Esophagus muscularis mucosa (tissue), 4 donors: ENCODE data around the gene CAPZB. TPM values are rescaled to one million over a fixed set of nuclear protein-coding genes. Genes with fewer than 3 reads are reported as not detected.

ENCODE experiments used
- DNase-seq: peaks from one replicate; pipeline ENCODE4 v3.0.0-alpha.2; 2017; ENCODE audit errors: extremely low spot score
- H3K27ac ChIP-seq, 4 donors: fragments of 200-600 bp; sonication (generic); replicated peaks in 1 of 4; 1 replicate in 3 of 4; 2 replicates in 1 of 4; pipeline ENCODE4 v1.5.1; 2016 to 2019; ENCODE audit warnings: mild to moderate bottlenecking in 1 of 4
- H3K27me3 ChIP-seq, 4 donors: fragments of 200-600 bp; sonication (generic); one replicate each; pipeline versions ENCODE4 v1.5.1 to v1.6.0; 2016 to 2019
- H3K36me3 ChIP-seq, 4 donors: fragments of 200-600 bp; sonication (generic); one replicate each; pipeline ENCODE4 v1.5.1; 2016 to 2019
- H3K4me1 ChIP-seq, 4 donors: fragments of 200-600 bp; sonication (generic); one replicate each; pipeline ENCODE4 v1.5.1; 2016 to 2019
- H3K4me3 ChIP-seq, 4 donors: fragments of 200-600 bp; sonication (generic); 1 replicate in 2 of 4; 2 replicates in 2 of 4; pipeline ENCODE4 v1.5.1; 2016 to 2019; ENCODE audit warnings: mild to moderate bottlenecking in 4 of 4, moderate library complexity in 1 of 4
- H3K9me3 ChIP-seq, 4 donors: fragments of 200-600 bp; sonication (generic); 1 replicate in 3 of 4; 2 replicates in 1 of 4; pipeline ENCODE4 v1.5.1; 2016 to 2019
- CTCF ChIP-seq, 3 experiments: fragments of 200-600 bp in 2 of 3; fragments of 450-650 bp in 1 of 3; sonication (generic) in 2 of 3; IDR thresholded peaks; one replicate each; pipeline ENCODE4 v1.5.1; 2017 to 2019; ENCODE audit warnings: antibody characterized with exemption in 3 of 3, mild to moderate bottlenecking in 2 of 3, moderate library complexity in 1 of 3
- EP300 ChIP-seq: sonication (generic); formaldehyde crosslinking; IDR thresholded peaks from one replicate; pipeline ENCODE4 v1.6.1; 2017; ENCODE audit warnings: antibody characterized with exemption
- POLR2A ChIP-seq: fragments of 450-650 bp; IDR thresholded peaks from one replicate; pipeline ENCODE4 v1.6.1; 2017; ENCODE audit warnings: antibody characterized with exemption, moderate library complexity, mild to moderate bottlenecking, low read depth
- POLR2AphosphoS5 ChIP-seq, 2 donors: sonication (generic); formaldehyde crosslinking; IDR thresholded peaks; one replicate each; pipeline ENCODE4 v1.6.1; 2017; ENCODE audit warnings: antibody characterized with exemption in 2 of 2
- WGBS: methylation state at CpG from one replicate; pipeline ENCODE4 v1.1.5; 2018; 5-methylcytosine and 5-hydroxymethylcytosine counted together
- intact Hi-C: fragments of 100-400 bp; cut with DNase I; formaldehyde crosslinking; loops from one replicate; pipeline ENCODE4 v1.15.1; 2023
- total RNA-seq, 4 donors: library from RNA; depleted of rRNA; stranded (reverse); fragments of >200 nt; gene quantifications; one replicate each; pipeline versions ENCODE4 v1.1.0 to v1.2.1, GENCODE V29; 2016

CAPZB gene
- total RNA-seq, 4 donors from 2014 or later = 186 to 261 (median 203) TPM

- H3K27ac ChIP-seq = peak overlapping the region; percentile 63 to 73 (median 70)
- H3K9me3 ChIP-seq = no peaks in the 10 kb centered on the region
- H3K27me3 ChIP-seq = no peaks in the 10 kb centered on the region
- peaks cover 87 to 96% (median 94%) of the 10 kb centered on the region in 4 donors for H3K4me1 ChIP-seq
- DNase-seq = no peak
- no peak for TF ChIP-seq CTCF (IDR thresholded peaks at IDR 0.05)
- no peak for TF ChIP-seq POLR2AphosphoS5 (IDR thresholded peaks at IDR 0.05)
- TF ChIP-seq POLR2A = no peak
- TF ChIP-seq EP300 = no peak
- H3K36me3 ChIP-seq = peaks cover 0 to 3% (median 0%) of the 10 kb centered on the region in 4 donors
- no peak overlapping the region for H3K4me3 ChIP-seq
- intact Hi-C loops = no loop called here
- WGBS = 91% methylated on average over 4 of the region's 4 CpGs
Observed at GRCh38 chr1:19465650-19466049, 19.7 kb downstream of the CAPZB start.

GRCh38 chr1:19465123-19465522 lies 20.2 kb downstream of the CAPZB start:
- no peak overlapping the region for H3K4me3 ChIP-seq
- H3K9me3 ChIP-seq = no peaks in the 10 kb centered on the region
- H3K36me3 ChIP-seq = peaks cover 0 to 3% (median 0%) of the 10 kb centered on the region in 4 donors
- TF ChIP-seq EP300 = no peak
- no peak for TF ChIP-seq CTCF (IDR thresholded peaks at IDR 0.05)
- TF ChIP-seq POLR2A = no peak
- no peak for TF ChIP-seq POLR2AphosphoS5 (IDR thresholded peaks at IDR 0.05)
- no peaks in the 10 kb centered on the region for H3K27me3 ChIP-seq
- intact Hi-C loops = no loop called here
- H3K4me1 ChIP-seq = peaks cover 85 to 96% (median 94%) of the 10 kb centered on the region in 4 donors
- no peak for DNase-seq
- WGBS = 30% methylated on average over 2 of the region's 2 CpGs
- peak overlapping the region; percentile 63 to 73 (median 70) for H3K27ac ChIP-seq

GRCh38 chr1:19464696-19465095 lies 20.6 kb downstream of the CAPZB start:
- Histone ChIP-seq H3K9me3 (no peaks in the 10 kb centered on the region), H3K27ac (peak overlapping the region; percentile 63 to 73 (median 70)), H3K4me1 (peaks cover 84 to 96% (median 94%) of the 10 kb centered on the region in 4 donors), H3K36me3 (peaks cover 0 to 3% (median 0%) of the 10 kb centered on the region in 4 donors), H3K27me3 (no peaks in the 10 kb centered on the region), H3K4me3 (no peak overlapping the region)
- intact Hi-C loops = no loop called here
- no peak for DNase-seq
- 77% methylated on average over 4 of the region's 4 CpGs for WGBS
- TF ChIP-seq CTCF (IDR thresholded peaks at IDR 0.05) (no peak), EP300 (no peak), POLR2AphosphoS5 (IDR thresholded peaks at IDR 0.05) (no peak), POLR2A (no peak)

GRCh38 chr1:19463504-19463803 lies 21.9 kb downstream of the CAPZB start:
- Histone ChIP-seq H3K27me3 (no peaks in the 10 kb centered on the region), H3K27ac (peak overlapping the region; percentile 40 to 71 (median 62)), H3K4me3 (no peak overlapping the region), H3K36me3 (peaks cover 0 to 3% (median 1%) of the 10 kb centered on the region in 4 donors), H3K4me1 (peaks cover 85 to 96% (median 94%) of the 10 kb centered on the region in 4 donors), H3K9me3 (no peaks in the 10 kb centered on the region)
- intact Hi-C loops = no loop called here
- no peak for TF ChIP-seq POLR2AphosphoS5 (IDR thresholded peaks at IDR 0.05)
- TF ChIP-seq CTCF (IDR thresholded peaks at IDR 0.05) = no peak
- no peak for TF ChIP-seq EP300
- TF ChIP-seq POLR2A = no peak
- DNase-seq = no peak
